ENCODE results near the gene PER1. TPM values are rescaled to one million over a fixed set of nuclear protein-coding genes. Genes with fewer than 3 reads are reported as not detected.

PER1 gene
- total RNA-seq, 1 experiment from 2014 or later = 10.6 TPM

DNA sequence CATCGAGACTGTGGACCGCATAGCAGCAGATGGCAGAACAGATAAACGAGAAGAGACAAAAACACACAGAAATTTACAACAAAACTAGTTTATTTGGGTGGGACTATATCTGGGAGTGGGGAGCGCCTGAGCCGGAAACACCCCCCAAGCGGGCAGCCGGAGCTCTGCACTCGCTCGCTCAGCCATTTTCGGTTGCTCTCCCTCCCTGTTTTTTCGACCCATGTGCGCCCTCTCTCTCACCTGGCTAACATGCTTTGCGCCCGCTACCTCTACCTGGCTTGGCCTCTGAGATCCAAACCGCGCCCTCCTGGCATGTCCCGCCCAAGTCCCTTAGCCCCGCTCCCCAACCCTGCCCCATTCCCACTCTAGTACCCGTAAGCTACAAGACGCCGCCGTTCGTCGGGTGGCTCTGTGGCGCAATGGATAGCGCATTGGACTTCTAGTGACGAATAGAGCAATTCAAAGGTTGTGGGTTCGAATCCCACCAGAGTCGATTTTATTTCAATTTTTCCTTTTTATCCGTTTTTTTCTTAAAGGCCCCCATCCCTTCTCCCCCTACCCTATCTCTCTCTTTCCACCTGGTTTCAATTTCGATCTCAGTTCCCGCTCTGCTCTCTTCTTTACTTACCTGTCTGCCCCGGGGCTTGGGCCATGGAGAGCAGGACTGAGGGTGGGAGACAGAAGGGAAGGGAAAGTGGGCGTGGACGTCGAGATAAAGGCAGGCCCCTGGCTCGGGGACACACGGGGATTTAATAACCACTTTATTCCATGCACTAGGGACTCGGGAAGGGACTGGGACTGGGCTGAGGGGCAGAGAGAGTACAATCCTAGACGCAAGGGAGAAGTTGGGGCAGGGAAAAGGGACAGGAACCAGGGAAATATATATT, 31.4 kb downstream of the PER1 start:
- BruUV-seq (replicated peaks) = no TSS peak
- no peaks in the 10 kb centered on the region for H3K36me3 ChIP-seq (ENCODE audit: control insufficient read depth, insufficient read depth, low read length)
- Mint-ChIP-seq H3K9me3 (ENCODE audit: unreplicated experiment) (no peaks in the 10 kb centered on the region), H3K4me3 (ENCODE audit: unreplicated experiment) (peak overlapping the region; percentile 87), H3K4me1 (ENCODE audit: low read depth, unreplicated experiment) (peaks cover 27% of the 10 kb centered on the region), H3K36me3 (ENCODE audit: insufficient read depth, unreplicated experiment) (peaks cover 52% of the 10 kb centered on the region), H3K27ac (ENCODE audit: unreplicated experiment) (peak overlapping the region; percentile 92), H3K27me3 (ENCODE audit: insufficient read depth, unreplicated experiment) (peaks cover 2% of the 10 kb centered on the region)
- CTCF ChIA-PET = interaction anchor here (1.8 kb wide), 2 partner anchors 46 to 51 kb away, joined by 5 to 8 read pairs; no protein-coding TSS in a partner anchor
- intact Hi-C loops (cut with micrococcal nuclease; ENCODE audit: unreplicated experiment) = no loop called here
- TF ChIP-seq, protein P1, sequence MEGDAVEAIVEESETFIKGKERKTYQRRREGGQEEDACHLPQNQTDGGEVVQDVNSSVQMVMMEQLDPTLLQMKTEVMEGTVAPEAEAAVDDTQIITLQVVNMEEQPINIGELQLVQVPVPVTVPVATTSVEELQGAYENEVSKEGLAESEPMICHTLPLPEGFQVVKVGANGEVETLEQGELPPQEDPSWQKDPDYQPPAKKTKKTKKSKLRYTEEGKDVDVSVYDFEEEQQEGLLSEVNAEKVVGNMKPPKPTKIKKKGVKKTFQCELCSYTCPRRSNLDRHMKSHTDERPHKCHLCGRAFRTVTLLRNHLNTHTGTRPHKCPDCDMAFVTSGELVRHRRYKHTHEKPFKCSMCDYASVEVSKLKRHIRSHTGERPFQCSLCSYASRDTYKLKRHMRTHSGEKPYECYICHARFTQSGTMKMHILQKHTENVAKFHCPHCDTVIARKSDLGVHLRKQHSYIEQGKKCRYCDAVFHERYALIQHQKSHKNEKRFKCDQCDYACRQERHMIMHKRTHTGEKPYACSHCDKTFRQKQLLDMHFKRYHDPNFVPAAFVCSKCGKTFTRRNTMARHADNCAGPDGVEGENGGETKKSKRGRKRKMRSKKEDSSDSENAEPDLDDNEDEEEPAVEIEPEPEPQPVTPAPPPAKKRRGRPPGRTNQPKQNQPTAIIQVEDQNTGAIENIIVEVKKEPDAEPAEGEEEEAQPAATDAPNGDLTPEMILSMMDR (IDR thresholded peaks at IDR 0.05; ENCODE audit: insufficient read depth in 1 of 2, low read depth in 1 of 2, low read length in 1 of 2, severe bottlenecking in 1 of 2, unreplicated experiment in 1 of 2) = no peak
- H3K9me3 ChIP-seq = no peaks in the 10 kb centered on the region
- H3K4me3 ChIP-seq (ENCODE audit: low read depth, low read length) = peak overlapping the region; percentile 37
- no peaks in the 10 kb centered on the region; the same call in 1 of the 2 replicates for H3K27me3 ChIP-seq (replicated peaks; ENCODE audit: control insufficient read depth, insufficient read depth, low read length)
- peak; percentile 73 to 82 for DNase-seq
- POLR2A ChIA-PET = no interaction called here
- no peaks in the 10 kb centered on the region; the same call in 1 of the 2 replicates for H3K4me1 ChIP-seq

DNA sequence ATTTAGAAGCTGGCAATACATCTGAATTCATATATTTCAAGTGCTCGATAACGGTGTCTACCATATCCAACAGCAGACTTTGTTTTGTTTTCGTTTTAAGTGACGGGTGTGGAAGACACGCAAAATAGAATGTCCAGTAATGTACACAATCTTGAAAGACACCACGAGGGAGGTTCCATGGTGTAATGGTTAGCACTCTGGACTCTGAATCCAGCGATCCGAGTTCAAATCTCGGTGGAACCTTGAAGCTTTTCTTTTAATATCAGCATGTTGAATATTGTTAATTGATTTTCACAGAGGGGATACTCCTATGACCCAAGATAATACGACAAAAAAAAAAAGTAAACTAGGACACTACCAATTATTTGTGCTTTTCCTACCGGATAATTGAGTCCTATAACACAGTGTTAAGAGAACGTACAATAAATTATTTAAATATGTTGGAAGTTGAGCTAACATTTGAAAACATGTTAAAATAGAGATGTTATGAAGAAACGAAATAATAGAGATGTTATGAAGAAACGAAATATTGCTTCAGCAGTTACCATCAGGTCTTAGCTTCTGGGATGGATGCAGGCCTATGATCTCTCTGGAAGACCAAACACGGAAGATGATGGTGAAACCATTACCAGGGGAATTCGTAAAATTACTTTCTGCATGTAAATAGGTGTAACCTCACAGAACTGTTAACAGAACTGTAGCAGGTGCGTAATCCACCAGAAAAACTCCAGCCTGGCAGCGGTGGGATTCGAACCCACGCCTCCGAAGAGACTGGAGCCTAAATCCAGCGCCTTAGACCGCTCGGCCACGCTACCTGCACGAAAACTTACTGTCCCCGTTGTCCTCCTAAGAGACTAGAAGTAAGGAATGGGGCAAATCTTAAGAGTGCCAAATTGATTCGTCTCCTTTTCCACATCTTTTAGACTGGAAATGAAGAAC, 32.4 kb downstream of the PER1 start:
- intact Hi-C loops (cut with micrococcal nuclease; ENCODE audit: unreplicated experiment) = loop anchor here (2.0 to 5.0 kb wide), 3 partner anchors 38 to 67 kb away; no protein-coding TSS in a partner anchor
- BruUV-seq (replicated peaks) = no TSS peak
- DNase-seq = peak; percentile 82 to 85
- ChIA-PET CTCF (interaction anchor here (0.9 to 1.9 kb wide), 4 partner anchors 37 to 59 kb away, joined by 4 to 12 read pairs (median 6); no protein-coding TSS in a partner anchor), POLR2A (interaction anchor here (1.2 to 1.7 kb wide), 2 partner anchors 53 to 63 kb away, joined by 3 to 8 read pairs; no protein-coding TSS in a partner anchor)
- Histone ChIP-seq H3K9me3 (no peaks in the 10 kb centered on the region), H3K36me3 (ENCODE audit: control insufficient read depth, insufficient read depth, low read length) (no peaks in the 10 kb centered on the region), H3K27me3 (replicated peaks; ENCODE audit: control insufficient read depth, insufficient read depth, low read length) (no peaks in the 10 kb centered on the region; the same call in 1 of the 2 replicates), H3K4me1 (no peaks in the 10 kb centered on the region; the same call in 1 of the 2 replicates), H3K4me3 (ENCODE audit: low read depth, low read length) (peak overlapping the region; percentile 63)
- TF ChIP-seq, protein P1 (IDR thresholded peaks at IDR 0.05; ENCODE audit: insufficient read depth in 1 of 2, low read depth in 1 of 2, low read length in 1 of 2, severe bottlenecking in 1 of 2, unreplicated experiment in 1 of 2) = no peak
- peak overlapping the region; percentile 87 for H3K4me3 Mint-ChIP-seq (ENCODE audit: unreplicated experiment)
- peaks cover 3% of the 10 kb centered on the region for H3K27me3 Mint-ChIP-seq (ENCODE audit: insufficient read depth, unreplicated experiment)
- H3K4me1 Mint-ChIP-seq (ENCODE audit: low read depth, unreplicated experiment) = peaks cover 23% of the 10 kb centered on the region
- peaks cover 43% of the 10 kb centered on the region for H3K36me3 Mint-ChIP-seq (ENCODE audit: insufficient read depth, unreplicated experiment)
- peak overlapping the region; percentile 92 for H3K27ac Mint-ChIP-seq (ENCODE audit: unreplicated experiment)
- no peaks in the 10 kb centered on the region for H3K9me3 Mint-ChIP-seq (ENCODE audit: unreplicated experiment)
